ENCODE measurements around the gene ANKRD29. TPM values are rescaled to one million over a fixed set of nuclear protein-coding genes. Genes with fewer than 3 reads are reported as not detected.

Gene ANKRD29
- total RNA-seq, 1 donor from 2014 or later = 1.2 TPM

GRCh38 chr18:23631312-23631711 is 31.4 kb downstream of the ANKRD29 start:
- TF ChIP-seq CTCF (conservative IDR thresholded peaks at IDR 0.05; ENCODE audit: low read depth, low read length) = no peak
- DNase-seq (ENCODE audit: low read depth) = no peak
- H3K4me3 ChIP-seq (ENCODE audit: low read depth, low read length) = no peak overlapping the region

- TF ChIP-seq CTCF (conservative IDR thresholded peaks at IDR 0.05; ENCODE audit: low read depth, low read length) = peak; percentile 39
- H3K4me3 ChIP-seq (ENCODE audit: low read depth, low read length) = no peak overlapping the region
- peak; percentile 80 for DNase-seq (ENCODE audit: low read depth)
Observed at GRCh38 chr18:23629444-23629946, 33.2 kb downstream of the ANKRD29 start.

- TF ChIP-seq CTCF (conservative IDR thresholded peaks at IDR 0.05; ENCODE audit: low read depth, low read length) = no peak
- no peak for DNase-seq (ENCODE audit: low read depth)
- H3K4me3 ChIP-seq (ENCODE audit: low read depth, low read length) = no peak overlapping the region
Observed at GRCh38 chr18:23627970-23628369, 34.7 kb downstream of the ANKRD29 start.

- DNase-seq (ENCODE audit: low read depth) = peak; percentile 86
- no peak for TF ChIP-seq CTCF (conservative IDR thresholded peaks at IDR 0.05; ENCODE audit: low read depth, low read length)
- H3K4me3 ChIP-seq (ENCODE audit: low read depth, low read length) = no peak overlapping the region
Observed at GRCh38 chr18:23627321-23627720, 35.4 kb downstream of the ANKRD29 start.

- H3K4me3 ChIP-seq (ENCODE audit: low read depth, low read length) = no peak overlapping the region
- DNase-seq (ENCODE audit: low read depth) = no peak
- no peak for TF ChIP-seq CTCF (conservative IDR thresholded peaks at IDR 0.05; ENCODE audit: low read depth, low read length)
Observed at GRCh38 chr18:23626451-23627279, 36.0 kb downstream of the ANKRD29 start.

GRCh38 chr18:23623040-23623439 is 39.7 kb downstream of the ANKRD29 start:
- no peak for DNase-seq (ENCODE audit: low read depth)
- H3K4me3 ChIP-seq (ENCODE audit: low read depth, low read length) = no peak overlapping the region
- no peak for TF ChIP-seq CTCF (conservative IDR thresholded peaks at IDR 0.05; ENCODE audit: low read depth, low read length)

All from epithelial cell of proximal tubule (primary cell).